Testis (tissue), 5 donors: ENCODE data around the gene STEAP2. TPM values are rescaled to one million over a fixed set of nuclear protein-coding genes. Genes with fewer than 3 reads are reported as not detected.

Experiments
- DNase-seq: peaks from one replicate; pipeline ENCODE4 v3.0.0-alpha.2; 2019
- H3K27ac ChIP-seq, 2 donors: fragments of 200-600 bp; sonication (generic); one replicate each; pipeline ENCODE4 v1.5.1; 2019
- H3K27me3 ChIP-seq: fragments of 200-600 bp; sonication (generic); one replicate; pipeline ENCODE4 v1.5.1; 2019
- H3K36me3 ChIP-seq: fragments of 200-600 bp; sonication (generic); one replicate; pipeline ENCODE4 v1.5.1; 2017; ENCODE audit warnings: low read depth; ENCODE audit errors: missing control alignments
- H3K4me1 ChIP-seq: fragments of 200-600 bp; sonication (generic); one replicate; pipeline ENCODE4 v1.5.1; 2019
- H3K4me3 ChIP-seq, 2 donors: fragments of 200-600 bp; sonication (generic); one replicate each; pipeline ENCODE4 v1.5.1; 2017 to 2019
- H3K9me3 ChIP-seq: fragments of 200-600 bp; sonication (generic); one replicate; pipeline ENCODE4 v1.5.1; 2017
- POLR2A ChIP-seq: fragments of 450-650 bp; IDR thresholded peaks from one replicate; pipeline ENCODE4 v1.6.1; 2017; ENCODE audit warnings: antibody characterized with exemption, mild to moderate bottlenecking, moderate library complexity
- WGBS, 2 donors: methylation state at CpG; one replicate each; pipeline ENCODE4 v1.1.5; 2018; 5-methylcytosine and 5-hydroxymethylcytosine counted together
- intact Hi-C: fragments of 100-400 bp; cut with DNase I; formaldehyde crosslinking; loops from one replicate; pipeline ENCODE4 v1.15.1; 2023; ENCODE audit warnings: low total_unique reads
- long read RNA-seq, 2 donors: transcript quantifications; one replicate each; lab custom pipeline, GENCODE V29; 2026
- polyA plus RNA-seq: library from polyadenylated mRNA; stranded (reverse); fragments of 350-450 nt; fragmentation: Illumina TruSeq; extraction: RNeasy Lipid Tissue Mini Kit (QIAGEN cat#74804); gene quantifications from one replicate; pipeline ENCODE4 v1.2.3, GENCODE V29; 2014; ENCODE audit warnings: low read depth, low replicate concordance; ENCODE audit not compliant: insufficient read depth
- total RNA-seq, 2 donors: library from RNA; depleted of rRNA; stranded (reverse); fragments of >200 nt; gene quantifications; one replicate each; pipeline ENCODE4 v1.2.3, GENCODE V29; 2016
- TF ChIP-seq, protein P1 (sequence below), 3 experiments: fragments of 450-650 bp in 2 of 3; fragments of 200-600 bp in 1 of 3; sonication (generic) in 1 of 3; IDR thresholded peaks; one replicate each; pipeline ENCODE4 v1.5.1; 2016 to 2019; ENCODE audit warnings: antibody characterized with exemption in 3 of 3, mild to moderate bottlenecking in 2 of 3, moderate library complexity in 1 of 3

Gene STEAP2
- total RNA-seq (1 to 10 TPM; 4.3 to 4.5 TPM), polyA plus RNA-seq (1.8 TPM)
- long read RNA-seq, donor 1, full-length matches to known transcripts = 1 of 1 reads
- long read RNA-seq, donor 1, partial matches to known transcripts = 0 of 1 reads
- long read RNA-seq, donor 1, other reads (novel, unspliced or antisense) = 0 of 1 reads
- long read RNA-seq, donor 2, full-length matches to known transcripts = 2 of 2 reads
- long read RNA-seq, donor 2, partial matches to known transcripts = 0 of 2 reads
- long read RNA-seq, donor 2, other reads (novel, unspliced or antisense) = 0 of 2 reads

DNA sequence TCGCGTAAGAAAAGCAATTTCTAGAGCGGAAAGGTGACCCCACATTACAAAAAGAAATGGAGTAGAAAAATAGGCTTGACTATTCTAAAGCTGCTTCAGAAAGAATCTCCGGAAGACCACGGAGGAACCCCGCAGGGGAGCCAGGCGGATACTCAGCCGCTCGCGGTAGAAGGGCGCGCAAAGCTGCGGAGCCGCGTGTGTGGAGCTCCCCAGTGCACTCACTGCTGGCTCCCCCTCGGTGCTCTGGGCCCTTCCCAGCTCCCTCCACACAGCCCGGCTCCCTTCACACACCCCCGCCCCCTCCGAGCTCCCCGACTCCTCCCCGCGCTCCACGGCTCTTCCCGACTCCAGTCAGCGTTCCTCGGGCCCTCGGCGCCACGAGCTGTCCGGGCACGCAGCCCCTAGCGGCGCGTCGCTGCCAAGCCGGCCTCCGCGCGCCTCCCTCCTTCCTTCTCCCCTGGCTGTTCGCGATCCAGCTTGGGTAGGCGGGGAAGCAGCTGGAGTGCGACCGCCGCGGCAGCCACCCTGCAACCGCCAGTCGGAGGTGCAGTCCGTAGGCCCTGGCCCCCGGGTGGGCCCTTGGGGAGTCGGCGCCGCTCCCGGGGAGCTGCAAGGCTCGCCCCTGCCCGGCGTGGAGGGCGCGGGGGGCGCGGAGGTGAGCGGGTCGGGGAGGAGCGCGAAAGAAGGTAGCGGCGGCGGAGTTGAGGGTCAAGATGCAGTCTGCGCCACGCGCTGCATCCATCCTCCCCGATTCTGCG lies at the start of gene STEAP2:
Gene STEAP2, plus strand, starts transcription at position 350 of the 758 bp plus-strand sequence. CDS start 13,343 bp downstream, outside the sequence.
- Histone ChIP-seq H3K4me1 (no peaks in the 10 kb centered on the region), H3K27me3 (no peaks in the 10 kb centered on the region), H3K27ac (peak within 1 kb of the TSS; percentile 82 to 85), H3K9me3 (no peaks in the 10 kb centered on the region), H3K4me3 (peak within 1 kb of the TSS; percentile 66 to 78), H3K36me3 (no peaks in the 10 kb centered on the region)
- intact Hi-C loops = no loop called here
- 0% methylated on average over 19 to 66 of the region's 73 CpGs for WGBS, 2 donors
- TF ChIP-seq POLR2A = no peak
- TF ChIP-seq, protein P1, sequence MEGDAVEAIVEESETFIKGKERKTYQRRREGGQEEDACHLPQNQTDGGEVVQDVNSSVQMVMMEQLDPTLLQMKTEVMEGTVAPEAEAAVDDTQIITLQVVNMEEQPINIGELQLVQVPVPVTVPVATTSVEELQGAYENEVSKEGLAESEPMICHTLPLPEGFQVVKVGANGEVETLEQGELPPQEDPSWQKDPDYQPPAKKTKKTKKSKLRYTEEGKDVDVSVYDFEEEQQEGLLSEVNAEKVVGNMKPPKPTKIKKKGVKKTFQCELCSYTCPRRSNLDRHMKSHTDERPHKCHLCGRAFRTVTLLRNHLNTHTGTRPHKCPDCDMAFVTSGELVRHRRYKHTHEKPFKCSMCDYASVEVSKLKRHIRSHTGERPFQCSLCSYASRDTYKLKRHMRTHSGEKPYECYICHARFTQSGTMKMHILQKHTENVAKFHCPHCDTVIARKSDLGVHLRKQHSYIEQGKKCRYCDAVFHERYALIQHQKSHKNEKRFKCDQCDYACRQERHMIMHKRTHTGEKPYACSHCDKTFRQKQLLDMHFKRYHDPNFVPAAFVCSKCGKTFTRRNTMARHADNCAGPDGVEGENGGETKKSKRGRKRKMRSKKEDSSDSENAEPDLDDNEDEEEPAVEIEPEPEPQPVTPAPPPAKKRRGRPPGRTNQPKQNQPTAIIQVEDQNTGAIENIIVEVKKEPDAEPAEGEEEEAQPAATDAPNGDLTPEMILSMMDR (IDR thresholded peaks at IDR 0.05) = peak; percentile 37 to 60 (median 51)
- peak; percentile 84 for DNase-seq

DNA sequence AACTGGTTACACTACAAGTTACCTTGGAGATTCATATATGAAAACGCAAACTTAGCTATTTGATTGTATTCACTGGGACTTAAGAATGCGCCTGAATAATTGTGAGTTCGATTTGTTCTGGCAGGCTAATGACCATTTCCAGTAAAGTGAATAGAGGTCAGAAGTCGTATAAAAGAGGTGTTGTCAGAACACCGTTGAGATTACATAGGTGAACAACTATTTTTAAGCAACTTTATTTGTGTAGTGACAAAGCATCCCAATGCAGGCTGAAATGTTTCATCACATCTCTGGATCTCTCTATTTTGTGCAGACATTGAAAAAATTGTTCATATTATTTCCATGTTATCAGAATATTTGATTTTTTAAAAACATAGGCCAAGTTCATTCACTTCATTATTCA lies 48.0 kb upstream of the STEAP2 start:
- no peaks in the 10 kb centered on the region for H3K36me3 ChIP-seq
- H3K4me3 ChIP-seq = no peak overlapping the region
- no peak overlapping the region for H3K27ac ChIP-seq
- no peak for DNase-seq
- no peaks in the 10 kb centered on the region for H3K27me3 ChIP-seq
- 93 to 97% methylated on average over 5 of the region's 5 CpGs for WGBS, 2 donors
- no peaks in the 10 kb centered on the region for H3K9me3 ChIP-seq
- intact Hi-C loops = no loop called here
- no peaks in the 10 kb centered on the region for H3K4me1 ChIP-seq
- TF ChIP-seq POLR2A = no peak
- TF ChIP-seq, protein P1 (IDR thresholded peaks at IDR 0.05) = no peak

DNA sequence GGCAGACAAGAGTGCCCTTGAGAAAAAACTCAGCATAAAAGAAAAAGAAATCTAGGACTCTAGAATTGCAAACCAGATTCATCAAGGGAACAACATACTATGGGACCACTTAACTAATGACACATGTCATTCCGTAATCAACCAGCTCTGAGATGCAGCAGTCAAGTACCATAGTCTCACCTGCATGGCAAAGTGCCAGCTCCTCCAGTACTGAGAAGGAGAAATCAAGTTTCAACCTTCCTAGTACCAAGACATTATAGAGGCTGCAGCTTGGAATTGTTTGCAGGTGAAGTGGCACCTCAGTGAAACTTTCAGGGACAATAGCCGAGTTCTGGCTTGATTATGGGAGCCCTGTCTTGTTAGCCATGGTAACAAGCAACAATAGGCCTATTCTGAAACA lies 45.8 kb upstream of the STEAP2 start:
- H3K4me1 ChIP-seq = no peaks in the 10 kb centered on the region
- intact Hi-C loops = no loop called here
- TF ChIP-seq, protein P1 (IDR thresholded peaks at IDR 0.05) = no peak
- TF ChIP-seq POLR2A = no peak
- 85 to 90% methylated on average over 2 of the region's 2 CpGs for WGBS, 2 donors
- no peaks in the 10 kb centered on the region for H3K9me3 ChIP-seq
- H3K4me3 ChIP-seq = no peak overlapping the region
- H3K36me3 ChIP-seq = no peaks in the 10 kb centered on the region
- no peak for DNase-seq
- H3K27me3 ChIP-seq = no peaks in the 10 kb centered on the region
- H3K27ac ChIP-seq = no peak overlapping the region

DNA sequence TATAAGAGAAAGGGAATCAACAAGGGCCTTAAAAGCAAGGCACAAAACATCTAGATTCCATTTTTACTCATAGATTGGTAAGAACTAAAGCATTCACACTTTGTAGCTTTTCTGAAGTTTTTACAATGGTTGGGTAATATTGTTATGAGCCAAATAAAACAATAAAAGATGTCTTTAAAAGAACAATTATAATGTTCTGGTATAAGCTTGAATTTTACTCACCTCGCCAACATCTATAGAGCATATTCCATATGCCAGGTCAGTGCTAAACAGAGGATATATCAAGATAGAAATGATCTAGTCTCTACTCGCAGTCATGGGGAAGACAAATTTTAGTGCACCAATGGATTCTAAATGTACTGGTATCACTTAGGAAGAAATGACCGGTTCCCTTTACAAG lies 45.4 kb upstream of the STEAP2 start:
- Histone ChIP-seq H3K9me3 (no peaks in the 10 kb centered on the region), H3K27me3 (no peaks in the 10 kb centered on the region), H3K4me1 (no peaks in the 10 kb centered on the region), H3K4me3 (no peak overlapping the region), H3K36me3 (no peaks in the 10 kb centered on the region), H3K27ac (no peak overlapping the region)
- TF ChIP-seq POLR2A = no peak
- TF ChIP-seq, protein P1 (IDR thresholded peaks at IDR 0.05) = no peak
- intact Hi-C loops = no loop called here
- no peak for DNase-seq
- WGBS, 2 donors = 78 to 89% methylated on average over 3 of the region's 3 CpGs
